NCI-H2107 treated with DMSO at 0.1 percent for 48 hours (cell line): ENCODE measurements around the gene ST8SIA6.
"Not testable (repeated sequence)": the region's sequence is repeated elsewhere in the genome, so short reads cannot be mapped to it uniquely, and the experiment has no call there.

Experiments used
- DNase-seq: peaks from one replicate; lab custom pipeline; 2025; ENCODE audit not compliant: unreplicated experiment; lab: John Stamatoyannopoulos, UW

ST8SIA6 gene

DNA sequence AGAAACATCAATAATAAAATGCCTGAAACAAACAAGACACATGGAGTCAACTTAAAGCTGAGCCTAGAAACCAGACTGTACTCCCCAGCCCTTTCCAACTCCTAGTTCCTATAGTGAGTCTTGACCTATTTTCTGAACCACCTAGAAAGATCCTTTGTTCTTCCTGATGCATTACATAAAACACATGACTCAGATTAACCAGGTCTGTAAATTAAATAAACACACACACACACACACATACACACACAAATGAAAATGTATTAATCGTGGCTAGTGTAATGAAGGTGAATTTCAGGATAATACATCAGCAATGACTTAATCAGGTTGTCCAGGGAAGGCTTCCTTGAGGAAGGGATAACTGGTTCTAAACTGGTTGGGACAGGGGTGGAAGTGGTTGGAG lies 104.7 kb downstream of the ST8SIA6 start:
- no peak for DNase-seq

- DNase-seq: no peak
Measured at GRCh38 chr10:17348501-17349349, 105.7 kb downstream of the ST8SIA6 start.

GRCh38 chr10:17348011-17348500 lies 106.3 kb downstream of the ST8SIA6 start:
- DNase-seq: no peak

GRCh38 chr10:17344206-17344605 lies 110.2 kb downstream of the ST8SIA6 start:
- DNase-seq: no peak

DNA sequence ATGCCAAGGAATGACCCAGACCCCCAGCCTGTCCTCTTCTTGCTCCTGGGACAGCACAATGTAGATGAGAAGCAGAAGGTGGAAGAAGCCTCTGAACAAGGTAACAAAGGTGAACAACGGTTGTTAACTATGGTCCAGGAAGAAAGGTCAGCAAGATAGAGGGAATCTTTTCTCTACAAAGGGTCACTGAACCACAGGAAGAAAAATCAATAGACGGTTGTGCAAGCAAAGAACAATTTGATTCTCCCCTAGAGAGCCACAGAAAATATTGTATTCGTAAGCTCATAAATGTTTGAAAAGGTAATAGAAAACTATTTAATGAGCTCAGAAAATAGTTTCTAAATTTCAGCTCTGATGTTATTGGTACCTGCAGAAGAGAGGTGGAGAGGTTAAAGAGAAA lies 111.3 kb downstream of the ST8SIA6 start:
- no peak for DNase-seq

DNA sequence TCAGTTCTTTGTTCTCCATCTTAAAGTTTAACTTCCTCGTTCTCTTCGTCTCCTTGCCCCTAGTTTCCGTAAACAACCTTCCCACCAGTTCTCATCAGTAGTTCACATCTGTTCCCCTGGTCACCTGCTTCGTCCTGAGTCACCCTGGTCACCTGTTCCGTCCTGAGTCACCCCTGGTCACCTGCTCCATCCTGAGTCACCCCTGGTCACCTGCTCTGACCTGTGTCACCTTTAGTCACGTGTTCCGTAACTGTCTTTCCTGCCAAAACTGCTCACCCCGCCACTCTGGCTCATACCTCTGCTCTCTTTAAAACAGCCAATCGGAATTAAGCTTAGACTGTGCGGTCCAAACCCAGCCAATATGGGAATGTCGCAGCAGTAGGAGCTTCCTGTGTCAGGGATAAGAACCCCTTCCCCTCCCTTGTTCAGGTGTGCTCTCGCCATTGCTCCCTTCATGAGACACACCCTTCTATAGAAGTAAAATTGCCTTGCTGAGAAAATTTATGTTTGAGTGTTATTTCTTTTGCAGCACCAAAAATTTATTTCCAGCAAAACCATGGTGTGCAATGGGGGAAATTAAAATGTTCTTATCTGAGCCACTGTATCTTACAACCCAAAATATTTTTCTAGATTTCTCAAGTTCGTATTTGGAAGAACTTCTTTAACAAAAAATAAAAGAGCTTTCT lies 114.1 kb downstream of the ST8SIA6 start:
- no peak for DNase-seq

DNA sequence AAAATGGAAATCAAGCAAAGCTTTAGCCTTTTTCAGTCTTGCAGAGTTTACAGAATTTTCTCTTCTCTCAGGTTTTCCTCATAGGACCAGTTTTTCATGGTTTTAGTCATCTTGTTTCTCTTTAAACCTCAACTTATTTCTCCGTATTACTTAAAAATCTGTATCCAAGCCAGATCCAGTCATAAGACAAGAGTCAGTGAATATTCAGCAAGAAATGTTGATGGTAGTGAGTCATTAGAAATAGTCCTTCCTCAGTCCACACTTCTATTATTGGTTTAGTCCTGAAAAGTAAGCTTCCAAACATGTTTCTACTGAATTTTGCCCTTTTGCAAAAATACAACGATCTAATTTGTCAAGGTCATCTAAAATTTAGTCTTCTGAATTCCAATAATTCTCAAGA lies 119.3 kb downstream of the ST8SIA6 start:
- no peak for DNase-seq

DNA sequence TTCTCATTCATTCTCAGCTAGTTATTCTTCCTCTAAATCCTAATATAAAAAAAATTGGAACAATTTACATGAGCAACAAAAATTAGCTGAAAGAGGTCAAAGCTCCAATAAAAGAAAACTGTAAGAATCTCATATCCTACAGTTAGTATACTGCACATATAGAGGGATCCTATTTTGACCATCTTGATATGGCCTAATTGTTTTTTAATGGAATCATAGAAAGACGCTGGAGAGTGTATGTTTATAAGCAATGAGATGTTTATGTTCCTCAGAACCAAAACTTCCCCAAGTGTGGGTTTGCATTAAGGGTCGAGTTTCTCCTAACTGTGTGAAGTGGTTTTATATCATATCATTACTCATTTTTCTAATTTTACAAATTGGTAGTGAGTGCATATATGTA lies 123.9 kb downstream of the ST8SIA6 start:
- DNase-seq: no peak

DNA sequence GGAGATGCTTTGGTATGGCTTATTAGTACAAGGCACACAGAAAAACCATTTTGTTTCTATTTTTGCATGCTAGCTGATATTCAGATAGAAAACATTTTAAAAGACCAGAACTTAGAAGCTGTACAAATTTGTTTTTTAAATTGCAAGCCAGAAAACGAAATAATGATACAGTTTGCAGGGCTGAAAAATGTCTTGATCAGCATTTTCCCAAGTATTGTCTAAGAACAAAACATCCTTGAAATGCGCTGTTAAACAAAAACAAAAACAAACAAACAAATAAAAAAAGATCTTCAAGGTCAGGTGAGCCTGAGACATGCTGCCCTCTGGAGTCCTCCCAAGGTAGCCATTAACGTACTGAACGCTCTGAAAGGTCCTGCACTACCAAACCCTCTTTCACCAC lies 128.0 kb downstream of the ST8SIA6 start:
- DNase-seq: no peak

- not testable (repeated sequence) for DNase-seq
Measured at GRCh38 chr10:17321957-17322356, 132.4 kb downstream of the ST8SIA6 start.

GRCh38 chr10:17316488-17317170 lies 137.8 kb downstream of the ST8SIA6 start:
- DNase-seq: no peak

GRCh38 chr10:17309435-17309834 lies 145.0 kb downstream of the ST8SIA6 start:
- no peak for DNase-seq

GRCh38 chr10:17307123-17307522 lies 147.3 kb downstream of the ST8SIA6 start:
- no peak for DNase-seq

- no peak for DNase-seq
Measured at GRCh38 chr10:17292375-17292774, 162.0 kb downstream of the ST8SIA6 start.

DNA sequence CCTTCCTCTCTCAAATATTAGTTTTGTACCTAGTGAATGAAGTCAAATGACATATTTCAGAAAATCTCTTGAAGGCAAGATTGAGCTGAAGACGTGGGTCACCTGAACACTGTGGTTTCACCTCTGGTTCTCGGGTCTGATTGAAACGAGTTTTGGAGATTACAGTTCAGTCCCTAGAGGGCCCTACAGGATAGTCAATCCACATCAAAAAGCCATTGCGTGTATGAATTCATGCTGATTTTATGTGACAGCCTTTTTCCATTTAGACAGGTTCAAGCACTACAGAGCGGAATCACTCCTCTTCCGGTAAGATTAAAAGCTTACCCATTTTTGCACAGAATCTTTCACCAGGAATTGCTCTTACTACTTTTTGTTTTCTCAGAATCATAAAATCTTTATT lies 164.2 kb downstream of the ST8SIA6 start:
- no peak for DNase-seq

DNA sequence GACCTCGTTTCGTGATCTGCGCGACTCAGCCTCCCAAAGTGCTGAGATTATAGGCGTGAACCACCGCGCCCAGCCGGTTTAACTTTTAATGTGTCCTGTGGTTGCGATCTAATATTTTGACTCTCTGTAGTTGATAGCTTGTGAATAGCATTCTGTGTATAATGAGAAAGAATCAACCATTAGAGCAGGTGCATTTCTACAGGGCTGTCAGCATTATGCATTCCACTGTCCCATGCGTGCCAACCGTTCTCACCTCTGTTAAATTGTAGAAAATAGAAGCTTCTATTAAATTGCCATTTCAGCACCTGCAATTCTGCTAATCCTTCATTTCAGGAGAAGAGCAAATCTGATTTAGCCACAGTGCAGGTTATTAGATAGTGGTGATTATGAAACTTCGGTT lies 164.6 kb downstream of the ST8SIA6 start:
- DNase-seq: no peak

DNA sequence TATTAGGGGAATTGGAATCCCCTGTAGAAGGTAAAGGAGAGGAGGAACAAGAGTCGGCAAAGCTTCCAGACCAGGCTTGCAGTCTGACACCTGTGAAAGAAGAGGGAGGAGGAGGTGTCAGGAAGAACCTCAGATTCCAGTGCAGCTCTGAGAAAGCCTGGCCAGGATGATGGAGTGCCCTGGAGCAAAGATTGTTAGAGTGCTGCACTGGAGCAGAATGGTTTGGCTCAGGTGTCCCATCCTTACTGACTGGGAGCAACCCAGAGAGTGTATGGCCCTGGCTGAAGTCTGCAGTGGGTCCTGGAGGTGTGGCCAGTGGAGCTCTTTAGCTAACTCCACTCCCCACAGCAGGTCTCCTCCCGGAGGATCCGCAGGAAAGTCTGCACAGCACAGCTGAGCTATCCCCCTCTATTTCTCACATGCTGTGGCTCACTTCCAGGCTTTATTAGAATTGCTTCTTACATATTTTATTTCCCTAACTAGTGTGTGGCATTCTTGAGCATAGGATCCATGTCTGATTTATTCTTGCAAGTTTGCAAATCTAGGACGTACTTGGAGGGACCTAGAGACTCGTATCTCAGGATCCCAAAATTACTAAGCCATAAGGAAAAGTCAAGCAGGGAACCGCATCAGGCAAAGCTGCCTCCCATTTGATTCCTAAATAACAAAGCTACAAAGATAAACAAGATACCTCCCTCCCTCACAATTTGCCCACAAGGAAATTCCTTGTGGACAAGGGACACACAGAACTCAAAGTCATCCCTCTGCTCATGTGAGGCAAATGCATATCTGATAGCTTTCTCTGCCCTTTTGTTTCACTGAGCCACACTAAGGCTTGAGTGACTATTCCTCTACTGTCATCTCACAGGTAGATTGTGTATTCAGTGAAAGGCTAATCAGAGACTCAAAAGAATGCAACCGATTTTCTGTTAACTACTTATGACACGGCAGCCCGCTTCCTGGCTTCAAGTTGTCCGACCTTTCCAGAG lies 167.5 kb downstream of the ST8SIA6 start:
- no peak for DNase-seq

- DNase-seq: no peak
Measured at GRCh38 chr10:17282311-17282710, 172.1 kb downstream of the ST8SIA6 start.

DNA sequence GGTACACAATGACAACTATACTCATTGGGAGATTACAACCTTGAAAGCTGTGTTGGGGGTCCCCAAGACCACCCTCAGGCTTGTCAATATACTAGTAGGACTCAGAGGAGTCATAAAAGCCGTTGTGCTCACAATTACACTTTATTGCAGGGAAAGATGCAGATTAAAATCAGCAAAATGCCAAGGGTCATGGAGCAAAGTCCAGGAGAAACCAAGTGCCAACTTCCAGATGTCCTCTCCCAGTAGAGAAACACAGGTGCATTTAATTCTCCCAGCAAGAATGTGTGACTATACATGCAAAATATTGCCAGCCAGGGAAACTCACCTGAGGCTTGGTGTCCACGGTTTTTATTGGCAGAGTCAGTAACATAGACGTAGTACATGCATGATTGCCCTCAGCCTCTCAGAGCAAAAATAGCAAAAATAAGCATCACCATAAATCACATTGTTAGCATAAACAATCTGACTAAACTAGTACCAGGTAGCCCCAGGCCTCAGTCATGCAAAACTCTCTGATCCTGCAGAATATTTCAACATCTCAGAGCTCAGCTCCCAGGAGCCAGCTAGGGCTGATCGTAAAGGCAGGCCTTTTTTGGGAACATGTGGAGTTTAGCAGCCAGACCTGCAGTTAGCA lies 175.7 kb downstream of the ST8SIA6 start:
- no peak for DNase-seq
